ENCODE data around the gene WWC1.
A peak's percentile ranks its signal among the peaks of the same experiment; 100 is the strongest.
"Not testable (repeated sequence)": the region's sequence is repeated elsewhere in the genome, so short reads cannot be mapped to it uniquely, and the experiment has no call there.

WWC1 gene

DNA sequence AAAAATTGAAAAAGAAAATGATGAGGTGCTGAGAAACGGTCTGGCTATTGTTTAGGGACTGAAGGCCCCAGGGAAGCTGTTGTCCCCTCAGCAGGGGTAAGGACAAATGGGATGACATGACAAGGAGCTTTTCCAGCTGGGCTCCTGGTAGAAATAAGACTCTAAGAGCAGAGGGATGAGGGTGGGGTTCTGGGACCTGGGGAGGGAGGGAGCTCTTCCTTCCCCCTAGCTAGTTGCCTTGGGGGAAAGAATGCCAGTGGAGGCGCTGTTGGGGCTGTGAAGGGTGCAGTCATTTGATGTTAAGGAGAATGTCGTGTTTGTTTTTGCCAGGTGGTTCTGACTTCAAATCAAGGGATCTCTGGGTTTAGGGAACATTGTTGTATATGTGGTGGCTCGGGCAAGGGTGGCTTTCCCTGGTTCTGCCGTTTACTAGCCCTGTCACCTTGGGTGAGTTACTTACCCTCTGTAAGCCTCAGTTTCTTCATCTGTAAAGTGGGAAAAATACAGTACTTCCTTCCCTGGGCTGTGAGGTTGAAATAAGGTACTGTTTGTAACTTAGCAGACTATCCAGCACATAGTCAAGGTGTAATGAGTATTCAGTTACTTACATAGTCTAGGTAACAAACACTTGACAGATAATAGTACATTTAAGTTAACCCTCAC is 47.8 kb downstream of the WWC1 start:
- DNase-seq, result no peak

DNA sequence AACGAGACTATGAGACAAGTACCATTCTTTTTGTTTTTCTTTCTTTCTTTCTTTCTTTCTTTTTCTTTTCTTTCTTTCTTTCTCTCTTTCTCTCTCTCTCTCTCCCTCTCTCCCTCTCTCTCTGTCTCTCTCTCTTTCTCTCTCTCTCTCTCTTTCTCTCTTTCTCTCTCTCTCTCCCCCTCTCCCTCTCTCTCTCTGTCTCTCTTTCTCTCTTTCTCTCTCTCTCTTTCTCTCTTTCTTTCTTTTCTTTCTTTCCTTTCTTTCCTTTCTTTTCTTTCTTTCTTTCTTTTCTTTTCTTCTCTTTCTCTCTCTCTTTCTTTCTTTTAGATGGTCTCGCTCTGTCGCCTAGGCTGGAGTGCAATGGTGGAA is 48.3 kb downstream of the WWC1 start:
- DNase-seq, result not testable (repeated sequence)

DNA sequence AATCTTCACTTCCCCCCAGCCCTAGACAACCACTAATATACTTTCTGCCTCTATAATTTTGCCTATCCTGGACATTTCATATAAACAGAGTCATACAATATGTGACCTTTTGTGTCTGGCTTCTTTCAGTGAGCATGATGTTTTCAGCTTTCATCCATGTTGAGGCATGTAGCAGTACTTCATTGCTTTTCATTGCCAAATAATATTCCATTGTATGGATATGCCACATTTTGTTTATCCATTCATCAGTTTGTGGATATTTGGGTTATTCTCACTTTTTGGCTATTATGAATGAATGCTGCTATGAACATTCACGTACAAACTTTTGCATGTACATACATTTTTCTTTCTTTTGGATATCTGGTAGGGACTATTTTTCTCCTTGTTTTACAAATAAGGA is 49.0 kb downstream of the WWC1 start:
- DNase-seq, result no peak

DNA sequence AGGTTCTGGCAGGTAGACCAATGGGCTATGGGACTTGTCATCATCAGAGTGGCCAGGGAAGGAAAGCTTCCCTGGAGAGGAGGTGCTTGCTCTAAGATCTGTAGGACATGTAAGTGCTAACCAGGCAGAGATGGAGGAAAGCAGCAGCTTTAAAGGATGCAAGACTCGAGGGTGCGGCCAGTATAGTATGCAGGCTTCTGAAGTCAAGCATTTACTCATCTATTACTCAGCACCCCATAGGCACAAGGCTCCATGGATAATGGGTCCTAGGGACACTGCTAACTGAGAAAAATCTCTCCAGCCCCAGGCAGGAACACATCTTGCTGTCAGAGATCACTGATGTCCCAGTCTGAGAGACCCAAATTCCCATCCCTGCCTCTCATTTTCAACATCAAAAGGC is 49.7 kb downstream of the WWC1 start:
- no peak for DNase-seq

DNA sequence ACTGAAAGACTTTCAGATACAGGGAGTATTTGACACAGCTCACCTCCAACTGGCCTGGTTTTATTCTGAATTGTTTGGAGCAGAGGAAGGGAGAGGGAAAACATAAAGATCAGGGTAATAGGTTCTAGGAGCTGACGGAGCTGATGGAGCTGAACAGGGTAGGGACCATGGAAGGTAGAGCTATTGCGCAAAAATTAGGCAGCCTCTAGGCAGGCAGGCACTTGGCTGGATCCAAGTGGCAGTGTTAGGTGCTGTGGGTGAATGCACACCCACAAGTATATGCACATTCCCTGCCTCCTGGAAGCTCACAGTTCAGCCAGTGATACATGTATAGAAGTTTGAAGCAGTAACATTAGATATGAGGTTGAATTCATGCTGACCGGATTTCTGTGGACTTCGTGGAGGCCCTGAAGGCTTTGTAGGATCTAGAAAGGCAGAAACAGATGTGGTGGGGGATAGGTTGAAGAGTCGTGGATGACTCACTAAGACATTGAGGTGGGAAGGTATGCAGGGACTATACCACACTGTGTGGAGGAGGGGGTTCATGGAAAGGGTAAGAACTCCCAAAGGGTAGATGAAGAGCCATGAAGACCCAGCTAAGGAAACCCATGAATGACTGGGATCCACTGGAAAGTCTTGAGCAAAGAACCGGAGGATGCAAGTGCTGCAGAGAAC is 50.8 kb downstream of the WWC1 start:
- no peak for DNase-seq

DNA sequence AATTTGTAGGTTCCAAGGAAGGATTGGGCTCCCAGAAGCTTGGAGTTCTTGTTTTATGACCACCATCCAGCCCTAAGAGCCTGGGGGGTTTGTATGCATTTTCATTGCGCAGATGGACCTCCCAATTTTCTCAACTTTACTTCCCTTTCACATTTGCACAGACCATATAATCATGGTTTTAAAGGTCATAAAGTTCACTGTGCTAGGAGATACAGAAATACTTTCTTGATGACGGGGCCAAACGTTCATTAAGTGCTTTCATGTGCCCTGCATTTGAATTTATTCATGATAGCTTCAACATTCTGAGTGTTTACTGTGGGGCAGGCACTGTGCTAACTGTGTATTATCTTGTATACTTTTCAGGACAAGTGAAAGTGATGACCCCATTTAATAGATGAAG is 51.5 kb downstream of the WWC1 start:
- no peak for DNase-seq

DNA sequence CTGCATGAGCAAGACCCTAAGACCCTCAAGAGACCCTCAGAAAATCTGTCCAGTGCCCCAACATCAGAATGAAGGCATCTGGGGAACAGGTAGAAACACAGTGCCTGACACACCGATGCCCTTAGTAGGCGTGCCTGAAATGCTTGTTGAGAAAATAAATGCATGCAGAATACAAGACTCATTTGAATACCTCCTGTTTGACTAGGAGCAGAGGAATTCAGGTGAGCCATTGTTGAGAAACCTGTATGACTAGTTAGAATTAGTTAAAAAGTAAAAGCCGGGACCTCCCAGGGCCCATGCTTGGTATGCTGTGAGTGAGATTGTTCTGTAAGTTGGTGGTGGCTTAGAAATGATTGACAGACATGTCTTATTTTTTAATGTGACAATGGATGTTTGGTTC is 55.0 kb downstream of the WWC1 start:
- no peak for DNase-seq

DNA sequence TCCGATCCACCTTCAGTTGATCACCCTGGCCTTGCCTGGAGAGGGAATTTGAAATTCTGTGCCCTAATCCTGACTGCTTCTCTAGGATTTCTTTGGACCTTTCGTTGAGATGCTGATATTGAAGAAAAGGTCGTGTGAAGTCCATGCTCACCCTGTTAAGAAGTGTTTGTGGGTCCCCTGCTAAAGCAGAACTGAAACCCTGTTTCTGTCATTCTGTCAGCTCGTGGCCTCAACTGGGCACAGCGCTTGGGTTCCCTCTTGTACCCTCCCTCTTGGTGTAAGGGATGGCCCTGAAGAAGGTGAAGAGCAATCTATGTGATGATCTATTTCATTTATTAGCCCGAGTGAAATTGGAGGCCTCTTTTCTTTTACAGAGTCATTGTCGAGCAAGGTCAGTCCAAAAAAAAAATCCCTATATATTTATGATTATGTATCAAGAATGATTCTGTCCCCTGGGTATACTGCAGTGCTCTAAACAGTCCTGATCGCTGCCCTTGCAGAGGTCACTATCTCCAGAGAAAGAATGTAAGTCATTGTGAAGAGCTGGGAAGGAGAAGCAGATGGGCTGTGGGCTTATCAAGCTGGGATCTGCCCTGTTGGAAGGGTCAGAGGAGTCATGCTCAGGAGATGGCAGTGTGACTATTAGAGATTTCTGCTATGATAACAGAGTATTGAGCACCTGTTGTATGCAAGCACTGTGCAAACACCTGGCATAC is 56.1 kb downstream of the WWC1 start:
- no peak for DNase-seq

DNA sequence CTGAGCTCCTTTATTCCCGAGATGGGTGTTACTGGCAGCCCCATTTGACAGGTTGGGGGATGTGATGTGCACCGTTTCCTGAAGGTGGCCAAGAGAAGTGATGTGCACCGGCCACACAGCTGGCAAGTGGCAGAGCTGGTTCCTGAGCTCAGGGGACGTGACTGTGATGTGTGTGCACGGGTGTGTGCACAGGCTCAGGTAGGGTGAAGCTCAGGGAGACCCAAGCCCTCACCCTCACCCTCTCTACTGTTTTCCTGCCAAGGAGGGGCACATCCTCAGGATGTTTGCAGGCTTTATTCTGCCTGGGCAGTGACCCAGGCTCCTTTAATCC is 56.6 kb downstream of the WWC1 start:
- no peak for DNase-seq

DNA sequence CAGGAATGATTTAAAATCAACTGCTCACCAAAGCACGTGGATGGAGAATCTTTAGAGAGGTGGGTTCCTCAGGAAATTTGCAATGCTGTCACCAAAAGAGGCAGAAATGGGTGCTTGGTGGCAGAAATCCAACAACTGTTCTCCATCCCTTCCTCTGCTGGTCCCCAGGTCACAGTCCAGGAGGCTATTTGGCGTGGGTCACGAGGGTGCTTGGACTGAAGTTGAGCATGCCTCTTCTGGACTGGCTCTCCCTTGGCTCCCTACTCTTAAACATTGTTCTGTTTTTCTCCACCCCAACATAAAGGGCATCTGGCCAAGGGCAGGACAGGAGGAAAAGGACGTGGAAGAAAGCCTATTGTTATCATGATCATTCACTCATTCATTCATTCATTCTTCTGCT is 58.9 kb downstream of the WWC1 start:
- no peak for DNase-seq

DNA sequence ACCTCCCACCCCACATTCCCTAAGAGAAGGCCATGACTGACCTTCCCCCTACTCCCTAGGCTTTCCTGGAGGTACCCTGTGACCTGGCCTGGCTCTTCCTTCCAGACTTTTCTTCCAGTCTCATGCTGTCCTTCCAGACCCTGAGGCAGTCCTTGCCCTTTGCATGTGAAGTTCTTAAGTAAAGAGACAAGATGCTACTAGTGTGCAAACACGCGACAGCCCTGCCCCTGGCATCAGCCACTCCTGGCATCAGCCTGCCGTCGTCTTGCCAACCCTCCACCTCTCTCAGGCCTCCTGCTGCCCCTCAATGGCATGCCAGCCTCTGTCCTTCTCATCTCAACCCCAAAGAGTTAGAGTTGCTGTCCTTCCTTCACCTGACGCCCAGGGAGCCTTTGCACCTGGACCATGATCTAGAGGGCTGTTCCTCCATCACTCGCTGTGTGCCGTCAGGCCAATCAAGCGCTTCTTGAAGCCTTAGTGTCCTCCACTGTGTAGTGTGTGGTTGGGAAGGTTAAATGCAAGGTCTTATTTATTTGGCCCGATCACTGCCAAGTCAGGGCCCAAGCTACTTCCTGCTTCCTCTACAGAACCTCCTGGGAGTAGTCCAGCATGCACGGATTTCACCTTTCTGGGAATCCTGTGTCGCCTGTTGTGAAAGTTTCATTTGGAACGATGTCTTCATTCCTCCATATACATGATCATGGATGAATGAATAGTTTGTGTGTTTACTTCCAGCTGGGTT is 61.9 kb downstream of the WWC1 start:
- DNase-seq, result no peak

DNA sequence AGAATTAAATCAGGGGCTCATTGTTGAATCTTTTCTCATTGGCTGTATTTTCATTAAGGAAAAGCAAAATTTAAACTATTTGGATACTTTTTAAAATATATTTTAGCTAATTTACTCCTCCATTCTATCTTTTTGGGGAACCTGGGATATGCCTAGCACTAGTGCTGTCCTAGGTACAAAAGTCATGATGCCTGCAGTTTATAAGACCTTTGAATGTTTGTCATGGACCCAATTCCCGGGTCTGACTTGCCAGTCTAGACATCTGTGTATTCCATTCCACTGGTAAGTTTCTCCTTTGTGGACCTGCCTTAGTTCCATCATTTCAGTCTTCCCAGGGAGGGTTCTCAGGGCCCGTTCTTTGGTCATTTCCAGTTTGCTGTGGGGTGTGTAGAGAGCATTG is 63.0 kb downstream of the WWC1 start:
- DNase-seq, result no peak

DNA sequence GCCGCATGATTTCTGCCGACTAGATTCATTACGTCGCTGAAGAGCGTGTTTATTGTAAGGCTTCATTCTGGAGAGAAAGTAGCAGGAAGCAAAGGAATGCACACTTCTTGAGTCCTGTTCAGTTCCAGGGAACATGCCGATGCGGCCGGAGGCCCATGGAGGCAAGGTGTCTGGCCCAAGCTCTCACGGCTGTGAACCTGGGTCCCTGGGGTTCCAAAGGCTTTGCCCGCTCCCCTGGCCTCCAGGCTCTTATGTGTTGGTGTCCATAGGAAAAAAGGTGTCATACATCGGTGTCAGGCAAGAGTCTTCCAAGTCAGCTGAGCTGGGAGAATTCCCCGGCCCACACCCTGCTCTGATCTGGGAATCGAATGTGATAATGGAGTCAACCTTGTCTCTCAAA is 64.7 kb downstream of the WWC1 start:
- DNase-seq, result no peak

DNA sequence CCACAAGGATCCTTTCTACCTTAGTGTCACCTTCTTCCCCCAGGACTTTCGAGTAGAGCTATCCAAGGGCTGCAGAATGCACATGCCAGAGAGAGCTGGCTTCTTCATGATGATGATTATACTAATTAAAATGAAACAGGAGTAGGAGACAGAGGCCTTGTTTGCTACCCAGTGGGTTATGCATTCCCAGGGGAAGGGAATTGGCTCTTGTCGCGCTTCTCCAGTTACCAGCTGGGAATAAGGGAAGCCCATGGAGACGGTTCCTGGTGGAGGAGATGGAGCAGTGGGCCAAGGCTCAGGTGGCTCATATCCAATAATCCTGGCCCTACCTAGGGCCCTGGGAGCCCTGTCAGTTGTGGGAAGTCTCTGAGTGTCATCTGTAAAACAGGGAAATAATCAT is 65.1 kb downstream of the WWC1 start:
- DNase-seq, result peak; percentile 82

DNA sequence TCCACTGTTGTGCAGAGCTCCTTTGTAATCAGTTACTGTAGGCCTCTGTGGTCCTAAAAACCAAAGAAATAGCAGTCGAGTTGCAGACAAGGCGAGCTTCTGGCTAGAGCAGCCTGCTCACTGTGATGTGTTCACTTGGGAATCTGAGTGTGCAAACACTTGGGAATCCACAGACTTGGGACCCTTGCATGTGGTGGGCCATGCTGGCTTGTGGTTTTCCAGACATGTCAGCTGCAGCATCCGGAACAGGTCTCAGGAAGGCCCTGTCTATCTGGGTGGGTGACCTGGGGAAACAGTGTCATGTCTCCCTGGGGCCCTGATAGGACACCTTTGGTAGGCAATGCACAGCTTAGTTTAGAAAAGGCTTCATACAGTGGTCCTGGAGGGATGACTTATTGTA is 66.4 kb downstream of the WWC1 start:
- no peak for DNase-seq

DNA sequence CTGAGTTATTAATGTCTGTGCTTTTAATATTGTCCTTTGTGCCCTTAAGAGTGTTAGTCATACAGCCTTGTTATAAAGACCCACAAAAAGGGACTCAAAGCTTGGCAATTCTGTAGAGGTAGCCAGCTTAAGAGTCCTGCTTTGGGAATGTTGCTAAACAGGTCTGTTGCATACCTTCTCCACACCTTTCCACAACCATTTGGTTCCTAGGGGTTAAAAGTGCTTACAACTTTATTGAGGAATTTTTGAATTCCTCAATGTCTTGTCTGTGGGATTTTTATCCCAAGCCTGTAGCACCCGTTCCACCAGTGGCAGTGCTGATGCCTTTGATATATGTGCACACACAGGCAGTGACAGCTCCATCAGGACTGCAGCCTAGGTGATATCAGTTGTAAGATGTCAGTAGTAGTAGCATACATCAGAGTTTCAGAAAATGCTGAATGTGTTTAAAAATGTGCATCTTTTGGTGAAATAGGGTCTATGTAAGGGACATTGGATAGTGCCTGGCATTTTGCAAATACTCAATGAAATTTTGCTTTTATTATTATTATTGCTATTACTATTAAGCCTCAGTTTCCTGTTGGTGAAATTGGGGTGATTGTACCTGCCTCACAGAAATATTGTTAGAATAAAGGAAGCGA is 68.5 kb downstream of the WWC1 start:
- DNase-seq, result peak; percentile 15

DNA sequence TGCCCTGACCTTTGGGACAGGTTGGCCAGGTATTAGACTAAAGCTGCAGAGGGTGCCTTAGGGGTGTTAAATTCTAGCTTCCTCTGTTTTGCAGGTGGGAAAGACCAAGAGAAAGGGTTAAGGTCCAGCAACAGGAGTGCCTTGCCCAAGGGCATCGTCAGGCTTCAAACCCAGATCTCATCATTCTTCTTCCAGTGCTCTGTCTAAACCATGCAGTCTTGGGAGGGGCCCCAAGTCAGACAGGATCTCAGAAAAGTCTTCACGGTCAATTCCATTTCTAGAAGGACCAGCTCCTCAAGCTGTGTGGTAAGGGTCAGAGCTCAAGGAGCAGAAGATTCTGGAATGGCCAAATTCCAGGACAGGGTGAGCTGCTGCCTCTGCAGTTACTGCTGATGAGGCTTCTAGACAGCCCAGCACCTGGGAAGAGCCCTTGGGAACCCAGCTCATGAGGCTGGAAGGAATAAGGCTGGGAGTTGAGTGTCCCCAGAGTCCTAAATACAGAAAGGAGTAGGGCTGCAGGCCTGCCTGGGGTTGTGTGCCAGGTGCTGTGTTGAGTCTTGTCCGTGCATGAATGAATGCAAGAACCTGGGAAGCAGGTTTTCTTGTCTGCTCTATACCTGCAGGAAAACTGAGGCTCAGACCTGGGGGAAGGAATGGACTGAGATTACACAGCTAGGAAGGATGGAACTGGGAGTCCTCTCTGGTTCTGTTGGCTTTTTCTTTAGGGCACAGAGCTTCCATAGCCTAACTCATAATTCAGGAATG is 69.3 kb downstream of the WWC1 start:
- DNase-seq, result no peak

DNA sequence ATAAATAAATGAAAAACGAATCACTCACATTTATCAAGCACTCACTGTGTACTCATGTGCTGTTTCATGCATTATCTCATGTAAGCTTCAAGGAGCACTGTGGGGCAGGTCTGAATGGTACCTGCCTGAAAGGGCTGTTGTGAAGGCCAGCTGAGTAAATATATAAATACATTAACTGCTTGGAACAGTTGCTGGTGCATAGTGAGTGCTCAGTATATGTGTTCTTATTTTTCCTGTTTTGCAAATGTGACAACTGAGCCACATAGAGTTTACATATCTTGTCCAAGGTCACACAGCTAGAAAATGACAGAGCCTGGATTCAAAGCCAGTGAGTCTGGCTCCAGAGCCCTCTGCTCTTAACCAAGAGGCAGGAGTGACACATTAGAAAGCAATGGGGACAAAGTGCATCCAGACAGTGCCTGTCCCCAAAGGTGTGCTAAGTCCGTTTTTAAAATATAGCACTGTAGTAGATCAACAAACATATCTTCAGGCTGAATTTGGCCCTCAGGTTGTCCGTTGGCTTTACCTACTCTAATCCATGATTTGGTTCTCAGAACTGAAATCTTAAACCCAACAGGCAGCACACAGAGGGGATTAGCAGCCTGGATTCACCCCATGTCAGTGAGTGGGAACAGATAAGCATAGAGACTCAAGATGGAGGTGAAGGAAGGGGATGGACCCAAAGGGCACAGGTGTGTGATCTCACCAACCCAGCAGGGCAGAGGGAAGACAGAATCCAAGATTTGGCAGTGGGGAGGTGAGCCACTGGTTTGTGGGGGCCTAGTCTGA is 70.8 kb downstream of the WWC1 start:
- peak; percentile 94 for DNase-seq

DNA sequence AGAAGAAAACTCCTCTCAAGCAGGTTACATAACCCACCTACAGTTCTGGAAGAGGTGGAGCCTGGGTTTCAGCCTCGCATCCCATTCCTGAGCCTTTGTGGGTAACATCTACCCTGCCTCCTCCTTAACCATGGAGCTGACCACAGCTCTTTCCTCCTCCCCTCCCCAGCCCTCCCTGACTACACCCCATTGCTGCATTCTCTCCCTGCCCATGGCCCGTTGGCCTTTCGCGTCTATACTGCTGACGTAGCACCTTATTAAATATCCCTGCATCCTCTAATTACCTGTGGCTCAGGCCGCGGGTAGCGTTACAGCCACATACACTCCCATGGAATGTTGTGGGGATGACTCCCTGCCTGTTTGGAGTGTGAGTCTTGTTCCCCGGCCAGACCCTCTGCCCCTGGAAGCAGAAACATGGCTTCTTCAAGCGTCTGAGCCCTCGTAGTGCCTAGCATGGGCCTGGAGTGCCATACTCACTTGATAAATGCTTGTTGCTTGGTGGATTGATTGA is 72.8 kb downstream of the WWC1 start:
- DNase-seq, result no peak

DNA sequence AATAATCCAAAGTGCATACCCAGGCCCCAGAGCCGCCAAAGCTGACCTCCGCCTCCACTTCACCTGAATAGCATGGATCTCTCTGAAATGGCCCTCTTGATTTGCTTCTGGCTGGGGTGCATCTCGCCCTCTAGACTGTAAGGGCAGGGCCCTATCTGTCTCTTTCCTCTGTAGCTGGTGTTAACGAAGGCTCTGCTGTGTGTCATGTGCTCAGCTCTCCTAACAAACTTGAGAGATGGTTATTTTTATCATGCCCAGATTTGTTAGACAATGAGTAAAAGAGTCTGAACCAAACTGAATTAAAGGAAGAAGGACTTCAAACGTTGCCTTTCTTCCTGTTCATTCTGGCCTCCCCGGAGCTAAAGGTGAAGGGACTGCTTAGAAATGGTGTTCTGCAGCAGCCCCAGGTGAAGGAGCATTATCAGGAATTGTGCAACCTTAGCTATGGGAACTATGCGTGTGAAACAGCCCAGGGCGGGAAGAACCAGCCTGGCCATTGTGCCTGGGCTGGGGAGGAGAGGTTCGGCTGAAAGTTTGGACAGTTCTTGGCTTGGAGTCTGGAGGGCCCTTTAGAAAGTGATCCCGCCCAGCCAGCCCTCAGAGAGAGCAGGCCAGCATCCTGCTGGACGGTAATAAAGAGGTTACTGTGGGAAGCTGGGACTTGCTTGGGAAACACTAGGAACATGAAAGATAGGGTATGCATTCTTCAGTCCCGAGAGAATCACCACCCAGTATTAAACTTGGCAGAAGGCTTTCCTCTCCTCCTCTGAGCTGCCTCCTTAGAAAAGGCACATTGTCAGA is 73.5 kb downstream of the WWC1 start:
- DNase-seq, result no peak
